ENCODE data around the gene GARNL3.

The GARNL3 gene

GRCh38 chr9:127396808-127397645 is 132.5 kb downstream of the GARNL3 start, which contains the start of gene SLC2A8 (continued):
- TF ChIP-seq ZNF692 (tag by site-specific recombination; IDR thresholded peaks at IDR 0.05), result peak; percentile 95
- no peak for TF ChIP-seq YY1 (tag by site-specific recombination; IDR thresholded peaks at IDR 0.05)
- TF ChIP-seq ZSCAN4 (tag by site-specific recombination; IDR thresholded peaks at IDR 0.05), result no peak
- TF ChIP-seq ZNF580 (tag by site-specific recombination; IDR thresholded peaks at IDR 0.05), result no peak
- TF ChIP-seq ZNF596 (tag by site-specific recombination; IDR thresholded peaks at IDR 0.05), result no peak
- no peak for TF ChIP-seq ZNF701 (tag by site-specific recombination; IDR thresholded peaks at IDR 0.05)
- TF ChIP-seq ZNF76 (tag by site-specific recombination; IDR thresholded peaks at IDR 0.05; ENCODE audit: borderline replicate concordance, low read depth), result peak; percentile 18; the same call in 1 of the 2 replicates
- TF ChIP-seq AEBP2 (tag by site-specific recombination; IDR thresholded peaks at IDR 0.05; ENCODE audit: borderline replicate concordance), result no peak
- no peak for TF ChIP-seq ZNF175 (tag by site-specific recombination; IDR thresholded peaks at IDR 0.05)
- peak; percentile 19; the same call in 1 of the 2 replicates for TF ChIP-seq KLF8 (tag by site-specific recombination; IDR thresholded peaks at IDR 0.05)
- TF ChIP-seq KLF17 (tag by site-specific recombination; IDR thresholded peaks at IDR 0.05), result no peak
- TF ChIP-seq ZNF362 (tag by site-specific recombination; IDR thresholded peaks at IDR 0.05), result 0 out of 2 replicates have a peak, but pooled peaks have one; percentile 44
- no peak for TF ChIP-seq BCL11A (tag by site-specific recombination; IDR thresholded peaks at IDR 0.05; ENCODE audit: low read depth)
- TF ChIP-seq ZNF223 (tag by site-specific recombination; IDR thresholded peaks at IDR 0.05), result no peak

GRCh38 chr9:127397646-127398274 is 133.2 kb downstream of the GARNL3 start:
- ChIA-PET POLR2A (interaction anchor here (0.6 to 2.2 kb wide), 23 partner anchors 9 to 483 kb away, joined by 3 to 50 read pairs (median 7); partner anchors contain the start of genes LRSAM1, RALGPS1, RPL12 and TOR2A), CTCF (interaction anchor here (0.6 to 1.8 kb wide), 14 partner anchors 9 to 337 kb away, joined by 3 to 13 read pairs (median 4); partner anchors contain the start of gene TOR2A)
- H3K4me1 ChIP-seq (ENCODE audit: control insufficient read depth, insufficient read depth, low read length), result 0 out of 2 replicates have a peak, but pooled peaks cover 5% of the 10 kb centered on the region
- H3K4me3 ChIP-seq (ENCODE audit: low read depth, low read length), result peak overlapping the region; percentile 57
- peak overlapping the region; percentile 82; the same call in 1 of the 2 replicates for H3K27ac ChIP-seq (ENCODE audit: extremely low read depth, low read depth, low read length)
- peaks cover 0 to 29% of the 10 kb centered on the region in 2 experiments; a peak in 1 of 3 replicates for H3K36me3 ChIP-seq (ENCODE audit: control insufficient read depth in 2 of 2, insufficient read depth in 1 of 2, low read length in 2 of 2)
- H3K9me3 ChIP-seq (ENCODE audit: control insufficient read depth, insufficient read depth, low read depth, low read length), result no peaks in the 10 kb centered on the region
- TF ChIP-seq ZIC2 (tag by site-specific recombination; IDR thresholded peaks at IDR 0.05) (peak; percentile 99), KLF9 (tag by site-specific recombination; IDR thresholded peaks at IDR 0.05; ENCODE audit: low read depth) (0 out of 2 replicates have a peak, but pooled peaks have one; percentile 14), ZEB2 (tag by site-specific recombination; IDR thresholded peaks at IDR 0.05) (peak; percentile 51; the same call in 1 of the 2 replicates), ZNF76 (tag by site-specific recombination; IDR thresholded peaks at IDR 0.05; ENCODE audit: borderline replicate concordance, low read depth) (no peak; the same call in 1 of the 2 replicates), ZFHX2 (tag by site-specific recombination; conservative IDR thresholded peaks at IDR 0.05) (peak; percentile 82), ZBTB48 (tag by site-specific recombination; IDR thresholded peaks at IDR 0.05) (0 out of 2 replicates have a peak, but pooled peaks have one; percentile 22), ZNF175 (tag by site-specific recombination; IDR thresholded peaks at IDR 0.05) (no peak), ZNF777 (tag by site-specific recombination; IDR thresholded peaks at IDR 0.05; ENCODE audit: borderline replicate concordance) (0 out of 2 replicates have a peak, but pooled peaks have one; percentile 15), SP7 (tag by site-specific recombination; IDR thresholded peaks at IDR 0.05) (peak; percentile 31; the same call in 1 of the 2 replicates), ZNF221 (tag by site-specific recombination; IDR thresholded peaks at IDR 0.05; ENCODE audit: borderline replicate concordance) (no peak), PATZ1 (tag by site-specific recombination; IDR thresholded peaks at IDR 0.05) (peak; percentile 65), GLI2 (tag by site-specific recombination; IDR thresholded peaks at IDR 0.05; ENCODE audit: borderline replicate concordance, low read depth) (no peak)
